NCI-H2196 (cell line): ENCODE data around the gene CIART.

Experiments
- DNase-seq: peaks from one replicate; lab custom pipeline; 2025; ENCODE audit not compliant: unreplicated experiment; lab: John Stamatoyannopoulos, UW

CIART gene

GRCh38 chr1:150261367-150261766 lies 21.0 kb upstream of the CIART start:
- DNase-seq: no peak

- DNase-seq: no peak
Observed at GRCh38 chr1:150262388-150263320, 19.7 kb upstream of the CIART start.

- no peak for DNase-seq
Observed at GRCh38 chr1:150263549-150263948, 18.8 kb upstream of the CIART start.

- no peak for DNase-seq
Observed at GRCh38 chr1:150267896-150268295, 14.5 kb upstream of the CIART start.

GRCh38 chr1:150268340-150268704 lies 14.0 kb upstream of the CIART start:
- no peak for DNase-seq

GRCh38 chr1:150268705-150269403 lies 13.5 kb upstream of the CIART start, which contains the start of gene APH1A:
TSS of gene APH1A (minus strand) at chr1:150269016. CDS start at chr1:150268810, 206 bp downstream.
- DNase-seq: peak; percentile 97

- DNase-seq: no peak
Observed at GRCh38 chr1:150269451-150269850, 12.9 kb upstream of the CIART start.

- no peak for DNase-seq
Observed at GRCh38 chr1:150271291-150271959, 10.9 kb upstream of the CIART start.

GRCh38 chr1:150273311-150273710 lies 9.0 kb upstream of the CIART start:
- no peak for DNase-seq

- DNase-seq: no peak
Observed at GRCh38 chr1:150280138-150280707, 2.1 kb upstream of the CIART start.

GRCh38 chr1:150281221-150281757 lies 1.1 kb upstream of the CIART start:
- peak; percentile 61 for DNase-seq

- DNase-seq: peak; percentile 87
Observed at GRCh38 chr1:150282558-150282958, 204 bp downstream of the CIART start.

GRCh38 chr1:150283260-150283659 lies 906 bp downstream of the CIART start:
- no peak for DNase-seq

GRCh38 chr1:150288382-150288781 lies 6.0 kb downstream of the CIART start:
- no peak for DNase-seq

GRCh38 chr1:150288822-150289221 lies 6.5 kb downstream of the CIART start:
- DNase-seq: no peak

- DNase-seq: peak; percentile 97
Observed at GRCh38 chr1:150293433-150294253, 11.3 kb downstream of the CIART start, which contains the start of gene MRPS21. TSS of gene MRPS21 (plus strand) at chr1:150293861. CDS start at chr1:150294367, 506 bp downstream.

GRCh38 chr1:150295476-150295875 lies 13.1 kb downstream of the CIART start:
- no peak for DNase-seq

GRCh38 chr1:150299716-150300115 lies 17.4 kb downstream of the CIART start:
- no peak for DNase-seq

- peak; percentile 29 for DNase-seq
Observed at GRCh38 chr1:150302338-150302737, 20.0 kb downstream of the CIART start.

- no peak for DNase-seq
Observed at GRCh38 chr1:150302902-150303301, 20.5 kb downstream of the CIART start.
